Jurkat, Clone E6-1 (cell line): ENCODE data around the gene U2SURP.

Experiments used
- DNase-seq: peaks from one replicate; pipeline ENCODE4 v3.0.0-alpha.2; 2011; ENCODE audit warnings: low read depth, low spot score
- H3K4me3 ChIP-seq: 2 replicates; pipeline ENCODE4 v1.5.1; 2011; ENCODE audit warnings: mild to moderate bottlenecking, low read length, control low read depth, moderate library complexity

The U2SURP gene

GRCh38 chr3:143089965-143090364 is 88.6 kb downstream of the U2SURP start:
- H3K4me3 ChIP-seq = no peak overlapping the region

GRCh38 chr3:143090486-143090885 is 89.1 kb downstream of the U2SURP start:
- H3K4me3 ChIP-seq = no peak overlapping the region
- DNase-seq = no peak

More at GRCh38 chr3:143089965-143090364, 88.6 kb downstream of the U2SURP start:
- no peak for DNase-seq

GRCh38 chr3:143090976-143091837 is 89.8 kb downstream of the U2SURP start:
- no peak for DNase-seq

GRCh38 chr3:143092191-143092590 is 90.8 kb downstream of the U2SURP start:
- no peak overlapping the region for H3K4me3 ChIP-seq
- no peak for DNase-seq

More at GRCh38 chr3:143090976-143091837, 89.8 kb downstream of the U2SURP start:
- no peak overlapping the region for H3K4me3 ChIP-seq

GRCh38 chr3:143095813-143096212 is 94.4 kb downstream of the U2SURP start:
- DNase-seq = no peak

GRCh38 chr3:143098032-143098764 is 96.8 kb downstream of the U2SURP start:
- DNase-seq = no peak
- no peak overlapping the region for H3K4me3 ChIP-seq

More at GRCh38 chr3:143095813-143096212, 94.4 kb downstream of the U2SURP start:
- no peak overlapping the region for H3K4me3 ChIP-seq

GRCh38 chr3:143099210-143099609 is 97.8 kb downstream of the U2SURP start:
- DNase-seq = no peak
- no peak overlapping the region for H3K4me3 ChIP-seq

GRCh38 chr3:143099690-143100089 is 98.3 kb downstream of the U2SURP start:
- DNase-seq = no peak
- H3K4me3 ChIP-seq = no peak overlapping the region

GRCh38 chr3:143100451-143100850 is 99.1 kb downstream of the U2SURP start:
- no peak for DNase-seq

GRCh38 chr3:143101792-143102381 is 100.5 kb downstream of the U2SURP start:
- no peak for DNase-seq
- no peak overlapping the region for H3K4me3 ChIP-seq

More at GRCh38 chr3:143100451-143100850, 99.1 kb downstream of the U2SURP start:
- no peak overlapping the region for H3K4me3 ChIP-seq

GRCh38 chr3:143103652-143104051 is 102.3 kb downstream of the U2SURP start:
- H3K4me3 ChIP-seq = no peak overlapping the region
- no peak for DNase-seq

- DNase-seq = no peak
- H3K4me3 ChIP-seq = no peak overlapping the region
These were observed 103.8 kb downstream of the U2SURP start for GRCh38 chr3:143105170-143105569.

- no peak for DNase-seq
- no peak overlapping the region for H3K4me3 ChIP-seq
These were observed 108.5 kb downstream of the U2SURP start for GRCh38 chr3:143109861-143110260.
